HG03066 (cell line): Measurements from ENCODE around the gene SYNDIG1.

Experiments used
- ATAC-seq: cut with Tn5 transposase; IDR thresholded peaks from one replicate; pipeline ENCODE4 v1.9.1; 2021; ENCODE audit warnings: low read depth; ENCODE audit not compliant: unreplicated experiment

The SYNDIG1 gene

GRCh38 chr20:24681634-24682495, 212.4 kb downstream of the SYNDIG1 start:
- no peak for ATAC-seq

DNA sequence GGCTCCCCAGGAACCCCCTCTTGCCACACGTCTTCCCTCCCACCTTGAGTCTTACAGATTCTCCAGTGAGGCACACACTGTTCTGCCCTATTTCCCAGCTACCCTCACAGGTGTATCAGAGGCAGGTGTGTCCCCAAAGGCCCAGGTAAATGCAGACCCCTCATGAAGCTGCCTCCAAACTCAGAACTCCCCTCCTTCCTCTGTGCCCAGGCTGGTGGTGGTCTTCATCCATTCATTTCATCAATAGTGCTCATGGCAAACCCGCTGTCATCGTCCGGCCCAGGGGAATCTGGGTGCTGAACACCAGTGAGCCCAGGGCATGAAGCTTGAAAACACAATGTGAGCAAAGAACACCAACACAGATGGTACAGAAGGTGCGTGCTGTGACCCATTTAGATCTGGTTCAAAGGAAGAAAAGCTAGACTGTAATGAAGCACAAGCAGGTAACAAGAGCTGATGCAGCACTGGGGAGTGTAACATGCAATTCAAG, 213.1 kb downstream of the SYNDIG1 start:
- ATAC-seq: no peak

DNA sequence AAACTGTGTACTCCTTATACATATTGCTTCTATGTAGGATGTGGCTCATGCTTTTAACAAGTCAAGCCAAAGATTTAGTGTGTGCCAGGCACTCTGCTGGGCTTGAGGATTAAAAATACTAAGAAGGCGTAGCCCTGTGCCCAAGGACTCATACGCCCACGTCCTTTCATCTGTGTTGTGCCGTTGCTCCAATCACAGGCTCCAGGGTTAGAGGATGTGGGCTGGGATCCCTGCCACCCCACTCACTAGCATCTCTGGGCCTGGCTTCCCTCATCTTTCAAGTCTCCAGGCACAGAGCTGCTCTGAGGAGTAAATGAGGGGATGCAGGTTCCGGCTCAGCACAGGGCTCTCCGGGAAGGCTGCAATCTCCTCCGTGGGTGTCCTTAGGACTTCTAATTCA, 214.2 kb downstream of the SYNDIG1 start:
- no peak for ATAC-seq

DNA sequence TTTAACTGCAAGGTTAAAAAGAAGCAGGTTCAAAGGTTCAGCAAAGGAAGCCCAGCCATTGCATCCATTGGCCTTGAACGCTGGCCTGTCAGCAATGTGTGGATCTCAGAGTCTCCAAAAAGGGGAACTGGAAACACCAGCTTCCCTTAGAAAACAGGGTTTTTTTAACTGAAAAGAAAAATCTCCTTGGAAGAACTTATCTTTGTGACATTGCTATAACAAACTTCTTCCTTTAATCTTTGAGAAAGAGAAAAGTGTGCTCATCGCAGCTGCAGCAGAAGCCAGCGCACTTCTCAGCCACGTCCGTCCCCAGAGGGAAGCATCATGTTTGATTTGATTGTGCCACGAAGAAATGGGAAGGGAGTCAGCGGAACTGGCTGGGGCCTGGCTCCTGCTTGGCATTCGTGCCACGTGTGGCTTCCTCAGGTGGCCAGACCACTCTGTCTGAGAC, 215.0 kb downstream of the SYNDIG1 start:
- no peak for ATAC-seq

GRCh38 chr20:24684956-24685691, 215.7 kb downstream of the SYNDIG1 start:
- no peak for ATAC-seq

DNA sequence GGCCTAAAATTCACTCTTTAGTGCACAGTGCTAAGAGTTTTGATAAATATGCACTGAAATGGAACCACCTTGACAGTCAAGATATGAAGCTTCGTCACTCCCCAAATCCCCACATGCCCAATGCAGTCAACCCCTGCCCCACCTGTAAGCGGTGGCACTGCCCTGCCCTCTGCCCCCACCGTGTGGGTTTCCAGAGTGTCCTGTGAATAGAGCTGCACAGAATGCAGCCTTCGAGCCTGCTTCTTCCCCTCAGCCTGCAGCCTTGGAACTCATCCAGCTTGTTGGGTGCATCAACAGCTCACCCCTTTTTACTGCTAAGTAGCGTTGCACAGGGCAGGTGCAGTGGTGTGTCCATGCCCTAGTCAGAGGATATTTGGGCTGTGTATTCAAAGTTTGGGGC, 216.3 kb downstream of the SYNDIG1 start:
- no peak for ATAC-seq

DNA sequence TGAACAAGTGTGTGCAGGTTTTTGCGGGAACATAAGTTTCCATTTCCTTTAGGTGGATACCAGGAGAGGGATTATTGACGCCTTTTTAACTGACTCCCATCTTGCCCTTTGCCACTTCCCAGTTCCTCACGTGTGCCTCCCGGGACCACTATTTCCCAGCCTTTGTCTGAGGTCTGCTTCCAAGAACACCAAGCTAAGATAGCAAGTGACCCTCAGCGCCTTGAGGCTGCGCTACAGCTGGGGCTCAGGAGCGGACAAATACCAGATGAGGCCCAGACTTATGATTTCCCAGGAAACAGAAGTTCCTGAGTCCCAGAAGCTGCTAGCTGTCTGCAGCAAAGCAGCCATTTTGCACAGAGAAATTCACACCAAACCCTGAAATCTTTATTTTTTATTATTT, 216.7 kb downstream of the SYNDIG1 start:
- no peak for ATAC-seq

- no peak for ATAC-seq
Observed at GRCh38 chr20:24690408-24690807, 221.0 kb downstream of the SYNDIG1 start.

GRCh38 chr20:24691901-24692351, 222.5 kb downstream of the SYNDIG1 start:
- no peak for ATAC-seq

- no peak for ATAC-seq
Observed at GRCh38 chr20:24692446-24693200, 223.2 kb downstream of the SYNDIG1 start.

GRCh38 chr20:24693466-24694156, 224.2 kb downstream of the SYNDIG1 start:
- ATAC-seq: no peak

DNA sequence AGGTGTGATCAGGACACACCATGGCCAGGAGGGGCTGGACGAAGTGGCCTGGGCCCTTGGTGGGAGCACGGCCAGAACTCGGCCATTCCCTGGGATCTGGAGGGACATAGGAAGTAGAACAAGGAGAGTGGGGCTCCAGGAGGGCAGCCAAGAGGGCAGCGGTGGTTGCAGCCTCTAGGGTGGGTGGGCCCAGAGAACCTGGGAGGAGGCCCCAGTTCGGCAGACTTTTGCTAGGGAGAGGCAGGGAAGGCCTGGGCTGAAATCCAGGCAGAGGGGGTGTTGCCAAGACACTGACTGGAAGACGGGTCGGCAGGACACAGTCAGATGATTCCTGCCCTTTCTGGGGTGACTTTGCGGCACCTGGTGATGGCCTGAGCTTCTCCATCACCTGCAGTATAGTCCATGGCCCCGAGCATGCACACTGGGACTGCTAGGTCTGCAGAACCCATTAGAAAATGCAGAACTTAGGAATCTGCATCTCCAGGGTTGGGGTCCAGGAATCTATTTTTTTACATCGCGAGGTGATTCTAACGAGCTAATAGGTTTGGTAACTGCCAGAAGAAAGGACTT, 224.8 kb downstream of the SYNDIG1 start:
- no peak for ATAC-seq

GRCh38 chr20:24694727-24695528, 225.5 kb downstream of the SYNDIG1 start:
- no peak for ATAC-seq

GRCh38 chr20:24695529-24696225, 226.2 kb downstream of the SYNDIG1 start:
- ATAC-seq: no peak

- ATAC-seq: no peak
Observed at GRCh38 chr20:24696396-24696795, 227.0 kb downstream of the SYNDIG1 start.

DNA sequence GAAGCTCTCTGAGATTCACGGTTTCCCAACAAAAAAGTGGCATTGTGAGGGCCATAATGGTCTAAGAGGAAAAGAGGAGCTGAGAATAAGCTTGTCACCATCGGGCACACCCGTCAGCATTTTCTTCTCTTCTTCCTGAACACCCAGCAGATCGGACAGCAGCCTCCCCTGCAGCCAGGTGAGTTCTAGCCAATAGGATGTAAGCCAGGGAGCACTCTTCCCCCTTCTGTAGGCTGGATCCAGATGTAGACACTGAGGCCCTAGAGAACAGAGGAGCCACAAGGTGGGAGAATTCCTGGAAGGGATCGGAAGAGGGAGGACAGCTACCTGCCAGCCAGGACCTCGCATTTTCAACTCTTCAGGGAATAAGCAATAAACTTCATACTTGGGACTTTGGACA, 228.0 kb downstream of the SYNDIG1 start:
- ATAC-seq: no peak

DNA sequence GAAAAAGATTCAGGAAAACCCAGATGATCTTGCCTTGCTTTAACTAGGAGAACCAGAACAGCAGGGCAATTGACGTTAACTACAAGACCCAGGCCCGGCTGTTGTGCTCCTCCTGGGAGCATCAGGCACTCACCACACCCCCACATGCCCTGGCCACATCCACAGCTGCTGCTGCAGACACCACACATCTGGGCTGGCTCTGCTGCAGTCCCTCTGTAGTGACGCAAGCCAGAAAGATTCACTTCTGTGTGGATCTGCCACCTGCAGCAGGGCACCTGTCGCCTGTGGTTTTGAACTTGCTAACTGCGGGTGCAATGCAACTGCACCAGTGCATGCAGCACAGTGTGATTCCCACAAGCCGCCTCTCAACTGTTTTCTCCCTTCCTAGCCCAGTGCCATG, 228.8 kb downstream of the SYNDIG1 start:
- ATAC-seq: no peak

GRCh38 chr20:24698706-24699206, 229.3 kb downstream of the SYNDIG1 start:
- no peak for ATAC-seq
